IPS DF 19.7 (cell line): ENCODE measurements around the gene GFM2.
A peak's percentile ranks its signal among the peaks of the same experiment; 100 is the strongest.
"Not testable (repeated sequence)": the region's sequence is repeated elsewhere in the genome, so short reads cannot be mapped to it uniquely, and the experiment has no call there.

Experiments
- DNase-seq: peaks from one replicate; pipeline ENCODE4 v3.0.0-alpha.2; 2013; ENCODE audit warnings: low read depth, low spot score

The GFM2 gene, protein sequence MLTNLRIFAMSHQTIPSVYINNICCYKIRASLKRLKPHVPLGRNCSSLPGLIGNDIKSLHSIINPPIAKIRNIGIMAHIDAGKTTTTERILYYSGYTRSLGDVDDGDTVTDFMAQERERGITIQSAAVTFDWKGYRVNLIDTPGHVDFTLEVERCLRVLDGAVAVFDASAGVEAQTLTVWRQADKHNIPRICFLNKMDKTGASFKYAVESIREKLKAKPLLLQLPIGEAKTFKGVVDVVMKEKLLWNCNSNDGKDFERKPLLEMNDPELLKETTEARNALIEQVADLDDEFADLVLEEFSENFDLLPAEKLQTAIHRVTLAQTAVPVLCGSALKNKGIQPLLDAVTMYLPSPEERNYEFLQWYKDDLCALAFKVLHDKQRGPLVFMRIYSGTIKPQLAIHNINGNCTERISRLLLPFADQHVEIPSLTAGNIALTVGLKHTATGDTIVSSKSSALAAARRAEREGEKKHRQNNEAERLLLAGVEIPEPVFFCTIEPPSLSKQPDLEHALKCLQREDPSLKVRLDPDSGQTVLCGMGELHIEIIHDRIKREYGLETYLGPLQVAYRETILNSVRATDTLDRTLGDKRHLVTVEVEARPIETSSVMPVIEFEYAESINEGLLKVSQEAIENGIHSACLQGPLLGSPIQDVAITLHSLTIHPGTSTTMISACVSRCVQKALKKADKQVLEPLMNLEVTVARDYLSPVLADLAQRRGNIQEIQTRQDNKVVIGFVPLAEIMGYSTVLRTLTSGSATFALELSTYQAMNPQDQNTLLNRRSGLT

DNA sequence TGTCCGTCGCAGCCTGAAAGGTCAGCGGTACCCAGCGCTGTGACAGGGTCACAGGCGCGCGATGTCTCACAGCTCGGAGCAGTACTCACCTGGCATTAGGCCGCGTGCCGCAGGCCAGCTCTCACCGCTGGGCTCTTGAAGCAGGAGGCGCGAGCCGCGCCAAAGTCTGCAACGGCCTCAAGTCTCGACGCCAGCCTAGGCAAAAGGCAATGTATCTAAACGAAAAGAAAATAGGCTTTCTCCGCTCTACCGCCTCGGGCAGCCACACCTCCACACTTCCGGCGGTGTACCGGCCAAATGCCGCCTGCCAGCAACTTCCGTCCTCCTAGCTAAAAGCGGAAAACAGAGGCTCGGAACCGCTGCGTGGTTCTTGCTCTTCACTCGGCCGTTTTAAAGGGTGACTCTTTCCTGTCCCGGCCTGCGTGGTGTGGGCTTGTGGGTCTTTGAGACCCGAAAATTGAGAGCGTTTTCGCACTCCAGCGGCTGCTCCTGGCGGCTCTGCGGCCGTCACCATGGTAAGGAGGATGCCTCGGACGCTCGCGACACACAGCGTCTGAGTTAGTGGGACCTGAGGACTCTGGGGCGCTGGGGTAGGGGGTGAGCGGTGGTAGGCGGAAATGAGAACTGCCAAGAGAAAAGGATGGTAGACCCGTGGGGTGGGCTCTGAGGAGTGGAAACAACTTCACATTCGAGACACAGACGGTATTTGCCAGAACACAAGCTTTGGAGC, at the start of gene GFM2, which contains the start of gene NSA2:
Gene GFM2 (minus strand): TSS at position 269 of the 730 bp plus-strand sequence. CDS start 3,375 bp downstream, outside the sequence.
Gene NSA2 (plus strand): TSS at position 401 of the 730 bp plus-strand sequence. CDS start 112 bp downstream, at position 513.
- peak; percentile 75 for DNase-seq

DNA sequence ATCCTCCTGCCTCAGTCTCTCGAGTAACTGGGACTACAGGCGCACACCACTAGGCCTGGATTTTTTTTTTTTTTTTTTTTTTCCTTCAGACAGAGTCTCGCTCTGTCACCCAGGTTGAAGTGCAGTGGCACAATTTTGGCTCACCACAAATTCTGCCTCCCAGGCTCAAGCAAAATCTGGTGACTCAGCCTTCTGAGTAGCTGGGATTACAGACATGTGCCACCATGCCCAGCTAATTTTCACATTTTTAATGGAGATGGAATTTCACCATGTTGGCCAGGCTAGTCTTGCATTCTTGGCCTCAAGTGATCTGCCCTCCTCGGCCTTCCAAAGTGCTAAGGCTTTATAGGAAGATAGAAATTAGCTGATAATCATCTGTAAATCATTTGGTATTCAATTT, 44.0 kb upstream of the GFM2 start:
- DNase-seq, result no peak

DNA sequence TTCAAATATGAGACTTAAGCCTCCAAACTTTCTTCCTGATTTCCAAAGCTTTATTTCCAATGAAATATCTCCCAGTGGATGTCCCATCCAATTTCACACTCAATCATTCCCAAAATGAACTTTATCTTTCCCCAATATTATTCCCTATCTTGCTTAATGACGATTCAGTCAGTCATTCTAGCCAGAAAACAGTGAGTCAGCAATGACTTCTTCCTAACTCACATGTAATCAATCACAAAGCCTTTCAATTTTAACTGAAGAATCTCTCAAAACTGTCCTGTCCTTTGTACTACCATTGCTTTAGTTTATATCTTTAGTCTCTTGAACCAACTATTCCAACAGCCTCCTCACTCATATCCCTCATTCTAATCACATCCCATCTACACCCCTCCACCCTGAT, 35.0 kb upstream of the GFM2 start:
- no peak for DNase-seq

DNA sequence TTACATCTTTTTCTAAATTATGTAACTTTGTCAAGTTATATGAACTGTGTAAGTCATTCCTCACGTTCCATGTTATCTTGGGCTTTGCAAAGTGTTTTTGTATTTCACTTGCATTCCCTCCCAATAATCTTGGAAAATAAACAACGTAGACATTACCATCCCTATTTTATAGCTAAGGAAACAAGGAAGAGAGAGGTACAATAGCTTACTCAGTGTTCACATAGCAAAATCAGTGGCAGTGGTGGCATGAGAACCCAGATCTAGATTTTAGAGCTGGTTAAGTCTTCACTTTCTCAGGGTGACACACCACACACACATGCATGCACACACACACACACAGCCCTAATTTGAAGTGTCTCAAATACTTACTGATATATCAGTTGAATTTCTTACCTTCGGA, 34.3 kb upstream of the GFM2 start:
- no peak for DNase-seq

DNA sequence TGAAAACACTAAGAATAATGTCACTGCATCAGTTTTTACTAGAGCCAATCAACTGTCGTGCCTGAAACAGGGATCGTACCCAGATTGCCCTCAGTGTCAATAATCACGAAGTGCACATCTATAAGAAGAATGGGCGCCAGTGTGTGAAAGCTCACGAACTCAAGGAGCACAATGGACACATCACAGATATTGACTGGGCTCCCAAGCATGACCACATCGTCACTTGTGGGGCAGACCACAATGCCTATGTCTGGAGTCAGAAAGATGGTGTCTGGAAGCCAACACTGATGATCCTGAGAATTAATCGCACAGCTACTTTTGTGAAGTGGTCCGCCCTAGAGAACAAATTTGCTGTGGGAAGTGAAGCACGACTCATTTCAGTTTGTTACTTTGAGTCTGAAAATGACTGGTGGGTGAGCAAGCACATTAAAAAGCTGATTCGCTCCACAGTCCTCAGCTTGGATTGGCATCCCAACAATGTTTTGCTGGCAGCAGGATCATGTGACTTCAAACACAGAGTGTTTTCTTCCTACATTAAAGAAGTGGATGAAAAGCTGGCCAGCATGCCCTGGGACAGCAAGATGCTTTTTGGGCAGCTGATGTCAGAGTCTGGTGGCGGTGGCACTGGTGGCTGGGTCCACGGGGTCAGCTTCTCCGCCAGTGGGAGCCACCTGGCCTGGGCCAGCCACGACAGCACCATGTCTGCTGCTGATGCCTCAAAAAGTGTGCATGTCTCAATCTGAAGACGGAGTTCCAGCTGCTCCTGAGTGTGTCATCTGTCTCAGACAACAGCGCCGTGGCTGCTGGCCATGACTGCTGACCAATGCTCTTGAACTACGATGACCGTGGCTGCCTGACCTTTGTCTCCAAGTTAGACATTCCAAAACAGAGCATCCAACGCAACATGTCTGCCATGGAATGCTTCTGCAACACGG, 32.3 kb upstream of the GFM2 start:
- no peak for DNase-seq

DNA sequence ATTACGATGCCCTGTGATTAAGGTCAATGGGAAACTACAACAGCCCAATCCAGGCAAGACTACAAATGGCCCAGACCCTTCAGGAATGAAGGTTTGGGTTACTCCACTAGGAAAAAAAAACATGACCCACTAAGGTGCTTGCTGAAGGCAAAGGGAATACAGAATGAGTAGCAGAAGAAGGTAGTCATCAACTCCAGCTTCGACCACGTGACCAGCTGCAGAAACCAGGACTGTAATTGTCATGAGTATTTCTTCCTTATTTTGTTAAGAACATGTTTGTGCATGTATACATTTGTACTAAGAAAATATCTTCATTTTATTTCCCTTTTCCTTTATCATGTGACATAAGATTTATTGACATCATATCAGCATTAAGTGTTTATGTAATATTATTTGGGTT, 24.8 kb upstream of the GFM2 start:
- DNase-seq, result not testable (repeated sequence)

DNA sequence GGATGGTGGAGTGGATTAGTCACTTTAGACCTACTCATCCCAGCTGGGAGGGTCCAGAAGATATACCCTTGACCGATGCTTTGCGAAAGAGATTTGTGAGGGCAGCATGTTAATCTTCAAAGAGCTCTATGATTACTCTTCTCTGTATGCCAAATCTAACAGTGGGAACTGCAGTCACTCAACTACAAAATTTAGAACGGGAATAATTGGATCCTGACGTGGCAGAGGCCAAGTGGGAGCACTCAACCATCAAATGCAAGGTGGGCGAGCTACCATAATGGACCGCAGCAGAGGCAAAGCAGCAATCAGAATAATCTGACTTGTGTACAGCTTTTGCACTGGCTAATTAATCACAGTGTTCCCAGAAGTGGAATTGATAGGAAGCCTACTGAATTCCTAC, 20.5 kb upstream of the GFM2 start:
- no peak for DNase-seq

DNA sequence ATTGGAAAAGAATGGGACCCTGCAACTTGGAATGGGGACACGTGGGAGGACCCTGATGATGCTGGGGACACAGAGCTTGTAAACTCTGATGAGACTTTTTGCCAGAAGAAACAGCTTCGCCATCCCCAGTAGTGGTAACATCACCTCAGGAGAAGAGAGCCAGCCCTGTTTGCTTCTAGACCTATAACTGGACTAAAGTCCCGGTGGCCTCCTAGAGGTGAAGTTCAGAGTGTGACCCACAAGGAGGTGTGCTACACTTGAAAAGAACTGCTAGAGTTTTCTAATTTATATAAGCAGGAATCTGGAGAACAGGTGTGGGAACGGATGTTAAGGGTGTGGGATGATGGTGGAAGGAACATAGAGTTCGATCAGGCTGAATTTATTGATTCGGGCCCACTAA, 19.9 kb upstream of the GFM2 start:
- DNase-seq, result no peak

DNA sequence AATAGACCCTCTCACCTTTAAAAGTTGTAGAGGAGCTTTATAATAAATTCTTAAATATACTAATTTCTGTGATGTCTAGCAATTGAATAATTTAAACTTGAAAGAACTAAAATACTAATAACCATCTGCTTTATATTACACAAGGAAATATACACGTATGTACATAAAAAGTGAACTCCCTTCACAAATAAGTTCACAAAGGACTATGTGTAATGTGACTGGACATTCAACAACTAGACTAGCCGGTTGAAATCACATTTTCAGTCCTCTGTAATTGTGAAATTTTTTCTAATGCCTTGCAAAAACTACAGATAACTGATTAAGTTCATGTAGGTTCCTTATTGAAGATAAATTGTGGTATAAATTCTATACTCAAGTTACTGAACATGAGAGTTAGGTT, 11.7 kb upstream of the GFM2 start:
- no peak for DNase-seq

DNA sequence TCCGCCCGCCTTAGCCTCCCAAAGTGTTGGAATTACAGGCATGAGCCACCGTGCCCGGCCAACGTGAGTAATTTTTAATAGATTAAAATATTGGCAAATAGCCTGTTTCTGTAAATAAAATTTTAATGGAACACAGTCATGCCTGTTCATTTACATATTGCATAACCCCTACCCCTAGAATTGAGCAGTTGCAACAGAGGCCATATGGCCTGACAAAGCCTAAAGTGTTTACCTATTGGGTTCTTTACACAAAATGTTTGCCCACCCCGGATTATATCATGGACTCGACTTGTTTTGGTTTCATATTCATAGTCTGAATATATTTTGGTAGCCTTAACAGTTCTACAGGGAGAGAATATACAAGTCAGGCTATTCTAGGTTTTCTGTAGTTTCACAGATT, 5.4 kb upstream of the GFM2 start:
- DNase-seq, result no peak

DNA sequence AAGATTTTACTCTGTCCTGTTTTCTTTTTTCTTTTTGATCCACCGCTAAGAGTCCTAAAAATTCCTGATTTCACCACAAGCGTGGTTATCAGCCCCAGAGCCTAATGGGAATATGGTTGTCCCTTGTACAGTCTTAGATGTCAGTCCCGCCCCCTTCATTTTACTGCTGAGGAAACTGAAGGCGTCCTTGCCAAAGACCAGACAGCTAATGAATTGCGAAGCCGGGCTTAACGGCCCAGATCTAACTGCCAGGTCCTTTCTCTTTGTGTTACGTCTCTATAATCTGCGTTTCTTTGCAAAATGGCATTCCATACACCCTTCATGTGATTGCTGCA, 629 bp upstream of the GFM2 start:
- no peak for DNase-seq

DNA sequence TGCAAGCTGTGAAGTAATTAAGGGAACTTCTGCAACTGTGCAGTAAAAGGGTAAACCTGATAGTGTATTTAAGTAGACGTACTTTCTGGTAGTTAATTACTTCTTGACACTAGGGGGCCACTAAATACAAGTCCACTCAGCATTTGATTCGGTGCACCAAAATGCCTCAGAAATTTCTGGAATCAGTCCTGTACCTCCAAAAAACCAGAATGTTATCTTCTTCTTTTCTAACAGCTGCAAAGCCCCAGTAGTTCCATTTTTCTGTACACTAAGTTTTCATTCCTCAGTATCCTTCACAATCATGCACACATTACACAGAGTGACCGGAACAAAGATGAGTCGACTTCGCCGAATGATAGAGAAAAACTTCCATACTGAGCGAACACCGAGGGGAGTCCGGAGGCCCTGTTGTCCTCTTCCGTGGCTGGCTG, 484 bp downstream of the GFM2 start:
- no peak for DNase-seq

DNA sequence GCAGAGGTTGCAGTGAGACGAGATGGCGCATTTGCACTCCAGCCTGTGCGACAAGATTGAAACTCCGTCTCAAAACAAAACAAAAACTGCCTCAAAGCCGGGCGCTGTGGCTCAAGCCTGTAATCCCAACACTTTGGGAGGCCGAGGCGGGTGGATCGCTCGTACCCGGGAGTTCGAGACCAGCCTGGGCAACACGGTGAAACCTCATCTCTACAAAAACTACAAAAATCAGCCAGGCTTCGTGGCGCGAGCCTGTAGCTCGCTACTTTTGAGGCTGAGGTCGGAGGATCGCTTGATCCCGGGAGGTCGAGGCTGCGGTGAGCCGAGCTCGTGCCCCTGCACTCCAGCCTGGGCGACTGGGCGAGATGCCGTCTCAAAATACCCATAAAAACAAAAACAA, 988 bp downstream of the GFM2 start:
- DNase-seq, result no peak

DNA sequence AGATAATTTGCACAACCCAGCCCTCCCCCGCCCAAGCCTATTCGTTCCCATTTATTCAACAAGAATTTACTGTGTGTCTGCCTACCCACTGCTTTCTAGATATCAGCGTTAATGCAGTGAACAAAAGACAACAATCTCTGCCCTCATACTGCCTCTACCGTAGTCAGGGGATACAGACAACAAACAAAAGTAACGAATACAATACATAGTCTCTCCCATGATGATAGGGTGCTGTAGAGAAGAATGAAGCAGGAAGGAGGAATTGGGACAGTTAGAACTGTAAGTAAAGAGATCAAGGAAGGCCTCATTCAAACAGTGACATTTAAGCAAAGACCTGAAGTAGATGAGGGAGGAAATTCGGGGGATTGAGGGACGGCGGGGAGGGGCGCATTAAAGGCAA, 1.7 kb downstream of the GFM2 start:
- DNase-seq, result no peak

DNA sequence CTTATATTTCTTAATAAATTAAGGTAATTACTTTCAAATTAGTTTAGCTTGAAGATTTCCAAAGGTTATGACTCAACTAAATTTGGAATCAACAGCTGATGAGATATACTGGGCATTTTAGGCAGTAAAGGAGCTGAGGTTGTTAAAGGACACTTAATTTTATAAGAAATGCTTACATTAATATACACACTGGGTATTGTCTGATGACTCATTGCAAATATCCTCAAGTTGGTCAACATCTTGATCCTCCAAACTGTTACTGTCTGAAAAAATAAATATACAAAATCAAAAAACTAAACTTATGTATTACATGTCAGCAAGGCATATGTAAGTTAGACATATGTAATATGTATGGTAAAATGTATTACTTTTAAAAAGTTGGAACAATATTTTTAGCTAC, 3.4 kb downstream of the GFM2 start:
- no peak for DNase-seq

DNA sequence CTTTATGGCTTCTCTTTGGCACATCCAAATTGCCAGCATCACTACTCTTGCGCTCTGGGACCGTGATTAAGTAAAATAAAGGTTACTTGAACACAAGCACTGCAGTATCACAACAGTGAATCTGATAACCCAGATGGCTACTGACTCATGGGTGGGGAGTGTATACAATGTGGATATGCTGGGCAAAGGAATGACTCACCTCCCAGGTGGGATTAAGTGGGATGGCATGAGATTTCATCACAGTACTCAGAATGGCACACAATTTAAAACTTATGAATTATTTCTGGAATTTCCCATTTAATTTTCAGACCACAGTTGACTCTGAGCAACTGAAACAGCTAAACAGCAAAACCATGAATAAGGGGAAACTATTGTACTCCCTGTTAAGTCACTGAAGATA, 4.3 kb downstream of the GFM2 start:
- no peak for DNase-seq

DNA sequence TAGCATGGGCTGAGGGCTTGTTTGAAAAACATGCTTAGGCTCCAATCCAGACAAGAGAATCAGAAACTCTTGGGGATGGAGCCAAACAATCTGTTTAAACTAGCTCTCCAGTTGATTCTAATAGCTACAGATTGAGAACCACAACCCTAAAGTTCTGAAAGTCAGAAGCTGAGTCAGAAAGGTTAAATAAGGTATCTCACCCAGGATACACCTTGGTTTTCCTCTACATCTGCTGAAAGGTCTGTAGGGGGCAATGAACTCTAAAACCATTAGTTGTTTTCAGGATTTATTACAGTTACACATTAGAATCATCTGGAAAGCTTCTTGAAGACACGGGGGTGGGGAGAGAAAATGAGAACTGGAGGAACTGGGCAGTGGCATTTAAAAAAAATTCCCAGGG, 5.7 kb downstream of the GFM2 start:
- DNase-seq, result no peak

DNA sequence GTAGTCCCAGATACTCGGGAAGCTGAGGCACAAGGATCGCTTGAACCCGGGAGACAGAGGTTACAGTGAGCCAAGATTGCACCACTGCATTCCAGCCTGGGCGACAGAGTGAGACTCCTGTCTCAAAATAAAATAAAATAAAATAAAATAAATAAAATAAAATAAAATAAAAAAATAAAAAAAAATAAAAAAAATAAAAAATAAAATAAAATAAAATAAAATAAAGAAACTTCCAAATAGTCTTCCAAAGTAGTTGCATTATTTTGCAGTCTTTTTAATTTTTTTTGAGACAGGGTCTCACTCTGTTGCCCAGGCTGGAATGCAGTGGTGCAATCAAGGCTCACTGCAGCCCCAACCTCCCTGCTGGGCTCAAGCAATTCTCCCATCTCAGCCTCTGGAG, 18.2 kb downstream of the GFM2 start:
- not testable (repeated sequence) for DNase-seq

DNA sequence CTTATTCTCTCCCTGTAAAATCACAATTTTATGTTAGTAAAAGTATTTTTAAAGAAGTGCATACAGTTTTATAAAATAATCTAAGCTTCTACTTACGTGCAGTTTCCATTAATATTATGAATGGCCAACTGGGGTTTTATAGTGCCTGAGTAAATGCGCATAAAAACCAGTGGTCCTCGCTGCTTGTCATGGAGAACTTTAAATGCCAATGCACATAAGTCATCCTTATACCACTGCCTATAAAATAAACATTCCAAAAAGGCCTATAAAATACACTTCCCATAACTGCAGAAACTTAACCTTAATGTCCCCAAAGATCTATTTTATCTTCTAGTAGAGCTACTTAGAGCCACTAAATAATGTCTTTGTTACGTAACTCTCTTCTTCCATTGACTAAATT, 28.5 kb downstream of the GFM2 start:
- DNase-seq, result no peak

DNA sequence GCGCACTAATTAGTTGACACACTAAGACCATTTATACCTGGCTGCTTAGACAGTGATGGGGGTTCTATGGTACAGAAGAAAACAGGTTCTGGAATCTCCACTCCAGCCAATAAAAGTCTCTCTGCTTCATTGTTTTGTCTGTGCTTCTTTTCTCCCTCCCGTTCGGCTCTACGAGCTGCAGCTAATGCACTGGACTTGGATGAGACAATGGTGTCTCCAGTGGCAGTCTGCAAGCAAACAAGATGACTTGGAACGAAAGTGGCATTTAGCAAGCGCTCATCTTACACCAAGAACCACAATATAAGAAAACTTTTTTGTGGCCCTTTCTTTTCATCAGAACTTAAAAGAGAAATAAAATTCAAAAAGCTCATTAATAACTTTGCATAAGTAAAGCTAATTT, 30.2 kb downstream of the GFM2 start:
- DNase-seq, result no peak

DNA sequence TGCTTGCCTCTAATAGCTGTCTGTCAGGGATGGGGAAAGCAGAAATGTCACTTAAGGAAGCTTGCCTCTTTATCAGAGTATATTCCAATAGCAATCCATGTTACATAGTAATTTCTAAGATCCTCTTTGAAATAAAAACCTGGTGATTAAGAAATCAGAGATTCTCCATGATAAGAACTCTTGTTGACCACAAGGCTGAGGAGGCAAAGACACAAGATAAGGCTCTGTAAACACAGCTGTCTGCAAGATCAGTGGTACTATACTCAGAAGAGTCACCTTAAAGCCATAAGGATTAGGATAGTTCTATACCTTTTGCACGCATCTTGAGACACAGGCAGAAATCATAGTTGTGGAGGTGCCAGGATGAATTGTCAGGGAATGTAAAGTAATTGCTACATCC, 41.6 kb downstream of the GFM2 start:
- DNase-seq, result no peak
